Esophagus mucosa (tissue), 1 donor: Measurements from ENCODE around the gene F8. TPM values are rescaled to one million over a fixed set of nuclear protein-coding genes. Genes with fewer than 3 reads are reported as not detected.
A peak's percentile ranks its signal among the peaks of the same experiment; 100 is the strongest.

Experiments
- ATAC-seq: fragments of 200-7000 bp; cut with Tn5 transposase; one replicate; pipeline ENCODE4 v1.9.1; 2020
- total RNA-seq: library from RNA; stranded (reverse); gene quantifications from one replicate; pipeline ENCODE4 v1.2.4, GENCODE V29; 2023
- donor health status: DM: yes; HTN: yes; CAD: no.

F8 gene
- 3.5 TPM for total RNA-seq

DNA sequence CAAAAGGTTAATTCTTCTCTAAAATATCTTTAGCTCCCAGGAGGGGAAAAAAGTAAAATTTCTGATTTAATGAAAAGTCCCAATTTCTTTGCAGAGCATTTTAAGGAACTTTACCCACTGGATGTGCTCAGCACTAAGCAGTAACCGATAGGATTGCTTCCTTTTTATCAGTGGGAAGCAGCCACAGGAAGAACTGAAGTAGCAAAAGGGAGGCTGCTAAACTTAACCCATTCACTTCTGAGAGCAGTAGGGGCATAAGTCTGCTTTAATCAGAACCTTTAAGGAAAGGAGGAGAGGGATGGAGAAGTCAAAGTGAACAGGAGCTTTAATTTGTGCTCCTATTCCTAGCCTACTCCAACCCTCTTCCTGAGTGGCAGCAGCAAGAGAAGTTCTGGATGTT is at the start of gene F8:
TSS of gene F8 (minus strand) at position 139 of the 400 bp plus-strand sequence. CDS start 171 bp downstream, outside the sequence.
- no peak for ATAC-seq

- no peak for ATAC-seq
These were observed 49.3 kb upstream of the F8 start for GRCh38 chrX:155071694-155072280.

GRCh38 chrX:155070975-155071693 is 48.6 kb upstream of the F8 start, which contains the start of the genes BRCC3, CMC4 and MTCP1:
Gene BRCC3, plus strand, starts transcription at chrX:155071508. Its CDS starts 20 bp downstream, at chrX:155071528.
Gene CMC4, minus strand, starts transcription at chrX:155071136. Its CDS starts 7,113 bp downstream, at chrX:155064023.
Gene MTCP1, minus strand, starts transcription at chrX:155071136. Its CDS starts 5,126 bp downstream, at chrX:155066010.
- peak; percentile 96 for ATAC-seq

DNA sequence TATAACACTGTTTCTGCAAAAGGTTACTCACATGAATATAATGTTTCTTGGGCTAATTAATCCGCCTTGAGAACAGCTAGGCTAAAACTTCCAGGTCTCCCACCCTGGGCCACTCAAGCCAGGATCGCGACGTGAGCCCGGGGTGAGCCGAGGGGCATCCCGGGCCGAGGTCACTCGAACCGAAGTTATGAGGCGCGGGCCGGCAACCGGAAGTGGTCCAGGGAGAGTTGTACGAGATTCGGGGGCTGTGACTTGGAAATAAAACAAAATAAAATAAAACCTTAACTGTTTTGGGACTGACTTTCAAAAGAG is 48.1 kb upstream of the F8 start:
- ATAC-seq = no peak

GRCh38 chrX:155070038-155070437 is 47.5 kb upstream of the F8 start:
- ATAC-seq = no peak

DNA sequence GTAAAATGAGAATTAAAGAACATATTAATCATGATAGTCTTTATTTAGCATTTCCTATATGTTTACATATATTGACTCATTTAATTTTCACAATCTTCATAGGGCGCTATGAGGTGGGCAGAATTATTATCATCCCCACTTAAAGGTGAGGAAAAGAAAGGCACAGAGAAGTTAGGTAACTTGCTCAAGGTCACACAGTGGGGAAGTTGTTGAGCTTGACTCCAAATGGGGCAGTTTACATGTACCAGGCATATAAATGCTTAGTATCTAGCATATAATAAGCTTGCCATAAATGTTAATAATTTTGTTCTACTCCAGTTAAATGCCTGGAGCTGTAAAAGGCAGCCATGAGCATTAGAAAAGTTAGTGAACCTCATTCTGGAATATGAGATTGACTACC is 46.9 kb upstream of the F8 start:
- ATAC-seq = no peak

DNA sequence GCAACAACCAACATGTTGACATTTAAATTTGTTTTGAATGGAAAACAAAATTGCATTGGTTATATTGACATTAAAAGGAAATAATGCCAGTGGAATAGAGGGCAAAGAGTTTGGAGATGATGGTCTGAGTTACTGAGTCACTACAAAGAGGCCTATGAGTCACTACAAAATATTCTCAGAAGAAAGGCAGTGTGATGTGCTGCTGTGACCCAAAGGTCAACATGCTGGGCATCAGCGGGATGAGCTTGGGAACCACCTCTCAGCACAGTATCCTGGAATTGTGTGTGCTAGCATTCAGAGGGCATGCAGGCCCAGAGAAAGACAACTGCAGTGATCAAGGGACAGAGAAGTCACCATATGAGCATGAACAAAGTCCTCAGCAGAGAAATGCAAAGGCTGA is 45.6 kb upstream of the F8 start:
- ATAC-seq = no peak

DNA sequence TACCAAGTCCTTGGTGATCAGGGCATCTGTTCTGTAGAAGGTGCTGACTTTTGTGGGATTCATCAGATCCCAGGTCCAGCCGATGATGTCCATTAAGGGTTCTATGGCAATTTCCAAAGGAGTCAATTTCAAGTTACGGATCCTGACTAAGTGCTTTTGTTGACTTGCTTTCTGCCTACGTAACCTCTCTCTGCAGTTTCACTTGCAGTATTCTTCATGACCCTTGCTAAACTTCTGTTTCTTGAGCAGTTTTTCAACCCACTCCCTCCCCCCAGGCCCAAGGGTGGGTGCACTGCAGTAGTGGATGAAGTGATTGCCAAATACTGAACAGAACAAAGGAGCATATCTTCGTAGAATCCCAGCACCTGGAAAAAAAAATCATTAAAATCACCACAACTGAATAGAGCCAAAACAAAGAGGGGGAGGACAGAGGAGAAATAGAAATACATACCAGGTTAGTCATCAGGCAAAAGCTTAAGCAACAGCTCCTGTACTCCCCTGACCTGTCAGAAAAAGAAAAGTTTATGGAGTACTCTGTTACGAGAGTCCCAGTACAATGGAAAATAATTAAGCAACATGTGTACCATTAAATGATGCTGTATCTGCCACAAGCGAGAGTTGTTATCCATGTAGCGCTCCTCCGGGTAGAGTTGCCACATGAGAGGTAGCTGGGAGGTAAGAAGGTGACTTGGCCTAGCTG is 42.7 kb upstream of the F8 start:
- ATAC-seq = peak; percentile 64

DNA sequence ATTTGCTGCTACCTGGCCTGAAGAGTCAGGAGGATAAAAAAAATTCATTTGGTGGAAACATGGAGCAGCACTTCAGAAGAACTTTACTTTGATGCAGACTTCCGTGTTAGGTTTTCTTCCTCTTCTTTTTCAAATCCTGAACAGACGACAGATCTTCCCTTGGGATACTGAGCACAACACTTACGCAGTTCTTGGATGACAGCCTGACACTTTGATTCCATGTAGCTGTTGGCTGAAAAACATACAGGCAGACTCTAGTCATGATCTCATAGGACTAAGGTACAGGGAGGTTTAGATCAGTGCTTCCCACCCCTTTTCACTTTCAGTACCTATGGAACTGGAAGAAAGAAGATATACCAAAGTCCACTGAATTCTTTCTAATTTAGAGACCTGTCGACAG is 39.2 kb upstream of the F8 start:
- ATAC-seq = no peak

- peak; percentile 92 for ATAC-seq
These were observed 34.6 kb upstream of the F8 start for GRCh38 chrX:155056877-155057792.

DNA sequence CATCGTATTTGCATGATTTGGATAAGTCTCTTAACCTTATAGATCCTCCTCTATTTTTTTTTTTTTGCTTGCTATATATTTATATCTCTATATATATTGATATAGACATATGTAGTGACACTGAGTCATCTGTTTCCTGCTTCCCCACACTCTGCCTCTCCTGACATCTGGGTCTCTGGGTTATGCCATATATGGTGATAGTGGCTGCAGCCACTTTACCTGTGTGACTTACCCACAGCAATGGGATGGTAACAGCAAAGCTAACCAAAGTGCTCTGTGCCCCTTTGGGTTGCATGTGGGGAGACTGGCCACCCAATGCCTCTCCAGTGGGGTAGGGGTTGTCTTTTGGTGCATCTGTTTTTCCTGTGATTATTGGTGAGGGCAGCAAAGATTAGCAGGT is 33.9 kb upstream of the F8 start:
- ATAC-seq = no peak

DNA sequence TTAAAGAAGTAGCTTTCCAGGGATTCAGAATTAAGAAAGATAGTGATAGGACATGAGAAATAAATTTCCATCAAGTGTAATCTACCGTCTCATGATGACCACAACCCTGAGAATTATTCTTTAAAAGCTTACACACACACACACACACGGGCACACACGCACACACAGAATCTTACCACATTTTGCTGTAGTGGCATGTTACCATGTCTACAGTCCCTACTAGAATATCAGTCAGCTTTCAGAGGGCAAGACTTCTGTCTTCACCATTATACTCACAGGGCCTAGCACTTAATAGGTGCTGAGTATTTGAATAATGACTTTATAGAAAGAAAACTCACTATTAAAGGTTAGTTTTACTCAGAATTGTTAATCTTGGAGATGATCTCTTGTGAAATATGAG is 33.0 kb upstream of the F8 start:
- no peak for ATAC-seq

- ATAC-seq = no peak
These were observed 31.7 kb upstream of the F8 start for GRCh38 chrX:155054255-155054654.

DNA sequence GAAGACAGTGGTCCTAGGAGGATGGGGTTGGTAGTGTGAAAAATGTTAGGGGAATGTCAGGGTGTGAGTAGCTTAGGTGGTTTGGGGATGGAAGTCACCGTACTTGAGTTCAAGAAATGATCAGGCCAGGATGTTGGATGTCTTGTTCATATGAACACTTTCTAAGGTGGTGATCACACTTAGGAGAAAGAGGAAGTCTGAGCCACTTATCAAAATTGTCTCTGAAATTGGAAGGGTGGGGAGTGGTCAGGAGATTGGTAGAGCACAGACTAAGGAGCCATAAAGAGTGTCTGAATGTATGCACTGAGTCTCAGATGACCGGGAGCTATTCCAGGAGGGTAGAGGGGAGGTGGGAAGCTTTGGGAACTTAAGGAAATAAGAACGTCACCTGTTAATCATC is 31.1 kb upstream of the F8 start:
- no peak for ATAC-seq

- ATAC-seq = no peak
These were observed 30.4 kb upstream of the F8 start for GRCh38 chrX:155052738-155053498.

- ATAC-seq = no peak
These were observed 26.6 kb upstream of the F8 start for GRCh38 chrX:155048977-155049619.

DNA sequence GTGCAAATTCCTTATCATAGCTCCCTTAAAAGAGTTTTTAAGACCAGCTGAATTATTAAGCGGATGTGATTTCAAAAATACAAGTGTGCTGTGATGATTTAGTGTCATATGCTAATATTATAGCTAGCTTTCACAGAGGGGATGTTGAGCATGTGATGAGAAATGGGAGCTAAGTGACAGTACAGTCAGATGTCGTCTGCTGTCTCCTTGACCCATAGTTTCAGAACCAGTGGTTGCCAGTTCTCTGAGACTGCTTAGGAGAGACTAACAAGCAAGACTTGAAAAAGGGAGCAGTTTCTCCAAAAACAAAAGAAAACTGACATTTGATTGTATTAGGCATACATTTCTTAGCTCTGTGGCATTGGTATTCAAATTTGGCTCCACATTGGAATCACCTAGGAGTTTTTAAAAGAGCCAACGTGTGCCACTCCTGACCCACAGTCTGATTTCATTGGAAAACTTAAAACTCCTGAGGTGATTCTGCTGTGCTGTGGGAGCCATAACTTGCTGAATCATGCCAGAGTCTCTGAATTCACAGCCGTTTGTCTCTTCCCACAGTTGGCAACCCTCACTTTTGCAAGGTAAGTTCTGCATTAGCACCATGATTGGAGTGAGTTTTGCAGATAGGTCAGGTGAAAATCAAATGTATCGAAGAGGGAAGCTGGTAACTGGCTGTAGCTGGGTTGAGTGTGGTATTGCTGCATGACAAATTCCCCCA is 24.4 kb upstream of the F8 start:
- no peak for ATAC-seq

DNA sequence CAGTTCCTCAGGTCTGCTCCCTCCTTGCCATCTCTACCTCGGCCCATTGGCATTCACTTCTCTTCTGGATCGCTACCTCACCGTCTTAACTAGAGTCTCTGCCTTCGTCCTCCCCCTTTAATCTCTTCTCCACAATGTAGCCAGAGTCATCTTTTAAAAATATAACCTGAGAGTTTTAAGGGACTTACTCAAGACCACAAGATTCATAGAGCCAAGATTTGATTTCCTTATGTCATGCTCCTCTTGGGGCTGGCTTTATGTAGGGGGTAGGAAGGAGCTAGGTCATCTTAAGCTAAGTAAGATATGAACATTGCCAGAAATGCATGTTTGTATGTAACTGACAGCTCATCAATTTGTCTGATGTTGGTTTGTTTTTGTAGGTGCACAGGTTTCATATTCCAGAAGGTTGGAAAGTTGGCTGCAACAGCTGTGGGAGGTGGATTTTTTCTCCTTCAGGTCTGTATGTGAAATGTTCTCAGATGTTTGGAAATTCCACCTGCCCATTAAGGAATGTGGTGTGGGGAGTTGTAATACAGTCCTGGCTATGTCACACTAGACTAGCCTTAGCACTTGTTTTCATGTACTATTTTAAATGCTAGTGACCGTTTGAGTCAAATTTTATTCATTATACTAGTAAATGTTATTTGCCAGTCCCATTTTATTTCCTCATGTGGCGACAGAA is 23.7 kb upstream of the F8 start:
- ATAC-seq = no peak

DNA sequence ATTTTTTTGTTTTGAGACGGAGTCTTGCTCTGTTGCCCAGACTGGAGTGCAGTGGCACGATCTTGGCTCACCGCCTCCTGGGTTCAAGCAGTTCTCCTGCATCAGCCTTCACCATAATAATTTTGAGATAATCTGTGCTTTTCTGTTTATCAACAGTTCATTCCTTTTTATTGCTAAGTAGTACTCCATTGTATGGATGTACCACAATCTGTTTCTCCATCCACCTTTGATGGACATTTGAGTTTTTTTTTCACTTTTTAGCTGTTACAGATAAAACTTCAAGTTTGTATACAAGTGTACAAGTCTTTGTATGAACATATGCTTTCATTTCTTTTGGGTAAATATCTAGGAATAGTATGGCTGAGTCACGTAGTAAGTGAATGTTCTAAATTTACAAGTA is 13.2 kb upstream of the F8 start:
- no peak for ATAC-seq

GRCh38 chrX:155031657-155032056 is 9.1 kb upstream of the F8 start:
- no peak for ATAC-seq
